COR-L47 (cell line): ENCODE measurements around the gene MAP6.
"Not testable (repeated sequence)": the region's sequence is repeated elsewhere in the genome, so short reads cannot be mapped to it uniquely, and the experiment has no call there.

ENCODE experiments used
- DNase-seq: peaks from one replicate; lab custom pipeline; 2025; lab: John Stamatoyannopoulos, UW

The MAP6 gene

GRCh38 chr11:75591966-75592365, 76.9 kb downstream of the MAP6 start:
- no peak for DNase-seq

DNA sequence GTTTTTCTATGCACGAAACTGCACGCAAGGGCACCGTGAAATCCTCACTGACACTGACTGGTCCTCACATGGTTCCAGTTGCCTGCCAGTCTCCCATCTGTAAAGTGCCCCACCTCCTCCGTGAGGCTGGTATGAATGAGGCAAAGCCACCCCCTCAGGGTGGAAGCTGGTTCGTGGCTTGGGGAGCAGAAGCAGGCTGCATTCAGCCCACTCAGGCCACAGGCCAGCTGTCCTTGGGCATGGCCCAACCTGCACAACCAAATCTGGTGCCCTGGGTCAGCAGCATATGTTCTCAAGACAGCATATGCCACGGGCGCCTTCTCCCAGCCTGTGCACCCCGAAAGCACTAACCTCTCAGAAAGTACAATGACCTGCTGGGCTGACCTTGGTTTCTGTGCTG, 77.5 kb downstream of the MAP6 start:
- no peak for DNase-seq

- no peak for DNase-seq
Observed at GRCh38 chr11:75589933-75590332, 78.9 kb downstream of the MAP6 start.

GRCh38 chr11:75589051-75589450, 79.8 kb downstream of the MAP6 start:
- no peak for DNase-seq

DNA sequence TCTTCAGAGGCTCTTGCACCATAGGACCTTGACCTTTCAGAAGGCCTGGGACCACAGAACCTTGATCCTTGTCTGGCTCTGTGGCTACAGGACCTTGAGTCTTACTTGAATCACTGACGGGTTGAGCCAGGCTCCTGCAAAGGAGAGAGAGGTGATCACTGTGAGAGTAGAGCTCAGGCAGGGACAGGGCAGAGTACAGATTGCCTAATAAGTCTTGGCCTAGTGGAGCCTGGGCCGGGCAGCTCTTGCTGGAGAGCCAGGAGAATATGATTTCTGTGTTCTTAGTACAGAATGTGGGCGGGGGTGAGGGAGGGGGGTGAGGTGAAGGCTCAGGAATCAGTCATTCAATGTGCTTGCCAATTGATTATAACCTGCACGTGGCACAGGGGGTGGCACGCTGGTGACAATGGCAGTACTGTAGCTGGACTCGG, 80.8 kb downstream of the MAP6 start:
- DNase-seq, result no peak

DNA sequence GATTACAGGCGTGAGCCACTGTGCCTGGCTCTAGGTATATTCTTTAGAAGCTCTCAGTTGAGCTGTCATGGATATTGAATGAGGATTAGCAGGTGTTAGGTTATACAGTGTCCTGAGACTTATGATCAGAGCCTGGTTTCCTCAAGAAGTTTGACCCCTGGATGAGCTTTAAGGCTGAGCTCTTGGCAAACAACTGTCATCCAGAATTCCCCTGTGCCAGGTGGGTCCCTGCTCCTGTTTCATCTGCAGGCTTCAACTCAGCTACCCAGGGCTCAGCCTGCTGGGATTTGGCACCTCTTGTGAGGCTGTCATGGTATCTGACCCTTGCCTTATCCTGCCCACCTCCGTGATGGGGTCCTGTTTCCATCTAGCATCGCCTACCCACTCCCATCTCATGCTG, 82.4 kb downstream of the MAP6 start:
- DNase-seq, result no peak

DNA sequence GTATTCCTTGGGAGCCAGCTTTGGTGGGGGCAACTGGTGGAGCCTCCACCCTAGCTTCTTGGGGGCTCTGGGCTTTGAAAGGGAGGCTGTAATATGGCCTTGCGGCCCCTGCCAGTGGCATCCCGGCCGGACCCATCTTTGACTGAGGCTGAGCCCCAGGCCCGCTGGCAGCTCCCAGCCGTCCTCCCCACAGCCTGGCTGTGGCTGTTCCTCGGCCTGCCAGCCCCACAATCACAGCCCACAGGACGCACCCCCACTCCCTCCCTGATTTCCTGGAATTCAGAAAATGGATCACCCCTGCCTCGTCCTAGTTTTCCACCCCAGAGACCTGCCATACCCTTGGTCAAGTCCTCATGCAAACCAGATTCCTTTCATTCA, 83.6 kb downstream of the MAP6 start:
- DNase-seq, result no peak

DNA sequence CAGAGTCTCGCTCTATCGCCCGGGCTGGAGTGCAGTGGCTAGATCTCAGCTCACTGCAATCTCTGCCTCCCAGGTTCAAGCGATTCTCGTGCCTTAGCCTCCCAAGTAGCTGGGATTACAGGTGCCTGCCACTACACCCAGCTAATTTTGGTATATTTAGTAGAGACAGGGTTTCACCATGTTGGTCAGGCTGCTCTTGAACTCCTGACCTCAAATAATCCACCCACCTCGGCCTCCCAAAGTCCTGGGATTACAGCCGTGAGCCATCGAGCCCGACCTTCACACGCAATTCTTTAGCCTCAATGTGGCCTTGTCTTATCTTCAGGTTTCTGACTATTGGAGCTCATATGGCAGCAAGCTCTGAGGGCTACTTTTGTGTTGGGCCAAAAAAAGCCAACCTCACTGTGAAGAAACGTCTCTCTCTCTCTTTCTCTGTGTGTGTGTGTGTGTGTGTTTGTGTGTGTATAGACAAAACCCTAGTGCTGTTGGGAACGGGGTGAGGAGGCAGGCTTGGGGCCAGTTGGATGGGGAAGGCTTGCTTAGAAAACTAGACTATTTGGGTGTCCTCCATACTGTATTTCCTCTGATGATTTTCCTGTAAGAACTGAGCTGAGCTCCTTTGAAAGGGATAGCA, 84.1 kb downstream of the MAP6 start:
- DNase-seq, result not testable (repeated sequence)

- peak; percentile 73 for DNase-seq
Observed at GRCh38 chr11:75583718-75584658, 84.8 kb downstream of the MAP6 start.

- peak; percentile 79 for DNase-seq
Observed at GRCh38 chr11:75582895-75583717, 85.7 kb downstream of the MAP6 start.

DNA sequence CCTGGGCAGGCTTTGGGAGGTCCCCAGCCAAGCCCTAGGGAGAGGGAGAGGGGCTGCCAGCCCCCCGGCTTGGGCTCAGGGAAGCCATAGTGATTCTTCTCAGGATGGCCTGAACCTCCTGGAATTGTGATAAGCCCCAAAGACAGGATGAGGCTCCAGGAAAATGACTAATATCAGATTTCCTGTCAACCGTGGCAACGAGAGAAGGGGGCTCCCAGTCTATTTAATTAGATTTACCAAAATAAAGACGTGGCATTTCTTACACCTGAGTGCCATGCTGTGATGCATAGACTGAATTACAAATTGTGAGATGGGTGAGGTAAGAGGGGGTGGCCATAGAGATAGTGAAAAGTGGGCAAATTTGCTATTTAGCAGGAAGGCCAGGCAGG, 86.3 kb downstream of the MAP6 start:
- DNase-seq, result no peak

- no peak for DNase-seq
Observed at GRCh38 chr11:75579841-75580240, 89.0 kb downstream of the MAP6 start.

- no peak for DNase-seq
Observed at GRCh38 chr11:75578977-75579376, 89.9 kb downstream of the MAP6 start.

GRCh38 chr11:75577207-75577606, 91.6 kb downstream of the MAP6 start:
- no peak for DNase-seq

DNA sequence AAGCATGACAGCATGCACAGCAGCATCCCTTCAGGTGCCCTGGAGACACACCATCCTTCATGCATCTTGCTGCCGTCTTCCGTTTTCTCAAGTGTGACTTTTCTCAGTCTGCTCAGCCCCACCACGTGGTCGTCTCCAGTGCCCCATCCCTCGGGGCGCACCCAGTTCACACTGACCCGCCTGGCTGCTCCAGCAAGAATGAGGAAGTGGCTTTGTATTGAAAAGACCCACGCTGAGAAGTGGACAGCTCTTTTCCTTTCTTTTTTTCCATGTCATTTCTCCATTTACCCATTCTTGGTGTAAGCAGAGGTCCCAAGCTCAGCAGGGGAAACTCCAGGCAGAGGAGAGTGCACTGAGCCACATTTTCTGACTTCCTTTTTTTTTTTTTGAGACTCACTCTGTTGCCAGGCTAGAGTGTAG, 92.3 kb downstream of the MAP6 start:
- no peak for DNase-seq

- DNase-seq, result no peak
Observed at GRCh38 chr11:75576017-75576416, 92.8 kb downstream of the MAP6 start.

- DNase-seq, result no peak
Observed at GRCh38 chr11:75574698-75575602, 93.9 kb downstream of the MAP6 start.

GRCh38 chr11:75572744-75573143, 96.1 kb downstream of the MAP6 start:
- DNase-seq, result no peak

- no peak for DNase-seq
Observed at GRCh38 chr11:75571625-75572024, 97.2 kb downstream of the MAP6 start.

GRCh38 chr11:75570559-75571139, 98.2 kb downstream of the MAP6 start:
- DNase-seq, result no peak

- DNase-seq, result no peak
Observed at GRCh38 chr11:75568616-75569219, 100.1 kb downstream of the MAP6 start.
